Upper lobe of right lung (tissue), 1 donor: ENCODE measurements around the gene TRIM21. TPM values are rescaled to one million over a fixed set of nuclear protein-coding genes. Genes with fewer than 3 reads are reported as not detected.
A peak's percentile ranks its signal among the peaks of the same experiment; 100 is the strongest.

Source experiments
- ATAC-seq: fragments of 200-7000 bp; cut with Tn5 transposase; one replicate; pipeline ENCODE4 v1.9.1; 2020; ENCODE audit warnings: mild to moderate bottlenecking, moderate library complexity
- DNase-seq: peaks from one replicate; pipeline ENCODE4 v3.0.0-alpha.2; 2020
- H3K27ac ChIP-seq: fragments of 200-600 bp; one replicate; pipeline ENCODE4 v1.8.0; 2022
- H3K27me3 ChIP-seq: fragments of 200-600 bp; one replicate; pipeline ENCODE4 v1.8.0; 2022; ENCODE audit warnings: mild to moderate bottlenecking
- H3K36me3 ChIP-seq: fragments of 200-600 bp; one replicate; pipeline ENCODE4 v1.8.0; 2022
- H3K4me1 ChIP-seq: fragments of 200-600 bp; one replicate; pipeline ENCODE4 v1.8.0; 2022
- H3K4me3 ChIP-seq: fragments of 200-600 bp; one replicate; pipeline ENCODE4 v1.8.0; 2022; ENCODE audit warnings: mild to moderate bottlenecking
- H3K9me3 ChIP-seq: fragments of 200-600 bp; one replicate; pipeline ENCODE4 v1.8.0; 2022
- CTCF ChIP-seq: fragments of 200-600 bp; IDR thresholded peaks from one replicate; pipeline ENCODE4 v1.8.0; 2022; ENCODE audit warnings: antibody characterized with exemption
- intact Hi-C: fragments of 100-400 bp; cut with DNase I; formaldehyde crosslinking; loops from one replicate; pipeline ENCODE4 v1.11.0; 2022
- long read RNA-seq: library from polyadenylated mRNA; unstranded; transcript quantifications from one replicate; pipeline ENCODE4 v2.0.0, GENCODE V29; 2021
- total RNA-seq: library from RNA; stranded (reverse); fragmentation: NEBNext Ultra II Directional; extraction: Animal tissue kit (Norgen Biotek cat#: 25700); gene quantifications from one replicate; pipeline ENCODE4 v1.2.1, GENCODE V29; 2021
- donor health status: DM: no; HTN: yes; CAD: no; lungs with severe emphysema.

The TRIM21 gene
- 34.1 TPM for total RNA-seq
- long read RNA-seq, transcript TRIM21-201 (7 exons, 1,924 nt): major isoform, 43 of 52 reads
- long read RNA-seq, partial matches to known transcripts: 4 of 52 reads
- long read RNA-seq, other reads (novel, unspliced or antisense): 5 of 52 reads

GRCh38 chr11:4393209-4393857 lies at the start of gene TRIM21:
Gene TRIM21, minus strand, starts transcription at chr11:4393702. Its CDS starts 3,293 bp downstream, at chr11:4390409.
- peak; percentile 100 for ATAC-seq
- Histone ChIP-seq H3K4me3 (peak within 1 kb of the TSS; percentile 97), H3K27me3 (no peaks in the 10 kb centered on the region), H3K36me3 (peaks cover 20% of the 10 kb centered on the region), H3K4me1 (peaks cover 13% of the 10 kb centered on the region), H3K9me3 (no peaks in the 10 kb centered on the region), H3K27ac (peak within 1 kb of the TSS; percentile 94)
- TF ChIP-seq CTCF: no peak
- intact Hi-C loops: no loop called here
- DNase-seq: peak; percentile 88

GRCh38 chr11:4441515-4441914 lies 48.0 kb upstream of the TRIM21 start:
- no peak overlapping the region for H3K4me3 ChIP-seq
- ATAC-seq (peak; percentile 57), DNase-seq (no peak)
- H3K27ac ChIP-seq: no peak overlapping the region
- H3K9me3 ChIP-seq: no peaks in the 10 kb centered on the region
- H3K27me3 ChIP-seq: no peaks in the 10 kb centered on the region
- intact Hi-C loops: no loop called here
- TF ChIP-seq CTCF: no peak
- H3K4me1 ChIP-seq: no peaks in the 10 kb centered on the region
- H3K36me3 ChIP-seq: no peaks in the 10 kb centered on the region

GRCh38 chr11:4436411-4436810 lies 42.9 kb upstream of the TRIM21 start:
- Histone ChIP-seq H3K36me3 (no peaks in the 10 kb centered on the region), H3K27me3 (no peaks in the 10 kb centered on the region), H3K4me1 (no peaks in the 10 kb centered on the region), H3K9me3 (no peaks in the 10 kb centered on the region), H3K4me3 (no peak overlapping the region), H3K27ac (no peak overlapping the region)
- no peak for DNase-seq
- TF ChIP-seq CTCF: no peak
- ATAC-seq: peak; percentile 49
- intact Hi-C loops: no loop called here

GRCh38 chr11:4433856-4434255 lies 40.4 kb upstream of the TRIM21 start:
- TF ChIP-seq CTCF: no peak
- ATAC-seq (peak; percentile 53), DNase-seq (no peak)
- H3K4me1 ChIP-seq: no peaks in the 10 kb centered on the region
- H3K36me3 ChIP-seq: no peaks in the 10 kb centered on the region
- H3K27me3 ChIP-seq: no peaks in the 10 kb centered on the region
- no peak overlapping the region for H3K27ac ChIP-seq
- intact Hi-C loops: no loop called here
- no peak overlapping the region for H3K4me3 ChIP-seq
- no peaks in the 10 kb centered on the region for H3K9me3 ChIP-seq

- H3K36me3 ChIP-seq: no peaks in the 10 kb centered on the region
- no peak for DNase-seq
- H3K27me3 ChIP-seq: no peaks in the 10 kb centered on the region
- H3K4me3 ChIP-seq: no peak overlapping the region
- intact Hi-C loops: no loop called here
- H3K4me1 ChIP-seq: no peaks in the 10 kb centered on the region
- H3K27ac ChIP-seq: no peak overlapping the region
- no peaks in the 10 kb centered on the region for H3K9me3 ChIP-seq
- no peak for ATAC-seq
- TF ChIP-seq CTCF: no peak
Measured at GRCh38 chr11:4430051-4430450, 36.5 kb upstream of the TRIM21 start.
